Measurements from ENCODE around the gene MDM1.

DNA sequence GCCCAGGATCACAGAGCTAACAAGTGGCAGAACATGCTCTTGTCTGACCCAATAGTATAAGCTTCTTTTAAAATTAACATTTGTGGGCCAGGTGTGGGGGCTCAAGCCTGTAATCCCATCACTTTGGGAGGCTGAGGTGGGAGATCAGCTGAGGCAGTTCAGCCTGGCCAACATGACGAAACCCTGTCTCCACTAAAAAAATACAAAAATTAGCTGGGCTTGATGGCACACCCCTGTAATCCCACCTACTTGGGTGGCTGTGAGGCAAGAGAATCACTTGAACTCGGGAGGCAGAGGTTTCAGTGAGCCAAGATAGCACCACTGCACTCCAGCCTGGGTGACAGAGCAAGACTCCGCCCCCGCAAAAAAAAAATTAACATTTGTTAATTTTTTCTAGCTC is 45.8 kb downstream of the MDM1 start:
- no peak for TF ChIP-seq SUZ12 (IDR thresholded peaks at IDR 0.05)
- no peak for TF ChIP-seq BHLHE40 (IDR thresholded peaks at IDR 0.05; ENCODE audit: borderline replicate concordance)
- TF ChIP-seq ELF4 (IDR thresholded peaks at IDR 0.05), result no peak
- TF ChIP-seq SP1 (IDR thresholded peaks at IDR 0.05), result no peak
- TF ChIP-seq FOXM1 (IDR thresholded peaks at IDR 0.05; ENCODE audit: borderline replicate concordance), result no peak
- TF ChIP-seq, protein P1, sequence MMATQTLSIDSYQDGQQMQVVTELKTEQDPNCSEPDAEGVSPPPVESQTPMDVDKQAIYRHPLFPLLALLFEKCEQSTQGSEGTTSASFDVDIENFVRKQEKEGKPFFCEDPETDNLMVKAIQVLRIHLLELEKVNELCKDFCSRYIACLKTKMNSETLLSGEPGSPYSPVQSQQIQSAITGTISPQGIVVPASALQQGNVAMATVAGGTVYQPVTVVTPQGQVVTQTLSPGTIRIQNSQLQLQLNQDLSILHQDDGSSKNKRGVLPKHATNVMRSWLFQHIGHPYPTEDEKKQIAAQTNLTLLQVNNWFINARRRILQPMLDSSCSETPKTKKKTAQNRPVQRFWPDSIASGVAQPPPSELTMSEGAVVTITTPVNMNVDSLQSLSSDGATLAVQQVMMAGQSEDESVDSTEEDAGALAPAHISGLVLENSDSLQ (IDR thresholded peaks at IDR 0.05), result no peak
- TF ChIP-seq FOXK2 (IDR thresholded peaks at IDR 0.05), result no peak
- TF ChIP-seq ZNF384 (IDR thresholded peaks at IDR 0.05), result no peak
- TF ChIP-seq NFRKB (IDR thresholded peaks at IDR 0.05), result no peak
- no peak for TF ChIP-seq CTBP1 (IDR thresholded peaks at IDR 0.05; ENCODE audit: borderline replicate concordance)

Measured in HEK293T (cell line).